Measurements from ENCODE around the gene NUDT2.

Gene NUDT2

GRCh38 chr9:34338665-34339385, 9.5 kb downstream of the NUDT2 start:
- Histone ChIP-seq H3K4me2 (ENCODE audit: low read length) (no peak overlapping the region), H3K4me3 (ENCODE audit: low read depth, low read length) (no peak overlapping the region), H3K9ac (no peak overlapping the region), H3K9me3 (ENCODE audit: control insufficient read depth, low read length) (no peaks in the 10 kb centered on the region), H3K27ac (no peak overlapping the region), H3K36me3 (ENCODE audit: control insufficient read depth, insufficient read depth, low read length) (no peaks in the 10 kb centered on the region), H2AFZ (no peak overlapping the region), H3K4me1 (no peaks in the 10 kb centered on the region), H3K79me2 (no peaks in the 10 kb centered on the region), H3K27me3 (ENCODE audit: control insufficient read depth, insufficient read depth, low read length) (no peaks in the 10 kb centered on the region)
- TF ChIP-seq, protein P1, sequence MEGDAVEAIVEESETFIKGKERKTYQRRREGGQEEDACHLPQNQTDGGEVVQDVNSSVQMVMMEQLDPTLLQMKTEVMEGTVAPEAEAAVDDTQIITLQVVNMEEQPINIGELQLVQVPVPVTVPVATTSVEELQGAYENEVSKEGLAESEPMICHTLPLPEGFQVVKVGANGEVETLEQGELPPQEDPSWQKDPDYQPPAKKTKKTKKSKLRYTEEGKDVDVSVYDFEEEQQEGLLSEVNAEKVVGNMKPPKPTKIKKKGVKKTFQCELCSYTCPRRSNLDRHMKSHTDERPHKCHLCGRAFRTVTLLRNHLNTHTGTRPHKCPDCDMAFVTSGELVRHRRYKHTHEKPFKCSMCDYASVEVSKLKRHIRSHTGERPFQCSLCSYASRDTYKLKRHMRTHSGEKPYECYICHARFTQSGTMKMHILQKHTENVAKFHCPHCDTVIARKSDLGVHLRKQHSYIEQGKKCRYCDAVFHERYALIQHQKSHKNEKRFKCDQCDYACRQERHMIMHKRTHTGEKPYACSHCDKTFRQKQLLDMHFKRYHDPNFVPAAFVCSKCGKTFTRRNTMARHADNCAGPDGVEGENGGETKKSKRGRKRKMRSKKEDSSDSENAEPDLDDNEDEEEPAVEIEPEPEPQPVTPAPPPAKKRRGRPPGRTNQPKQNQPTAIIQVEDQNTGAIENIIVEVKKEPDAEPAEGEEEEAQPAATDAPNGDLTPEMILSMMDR (IDR thresholded peaks at IDR 0.05) = no peak

- Histone ChIP-seq H3K9ac (no peak overlapping the region), H3K4me2 (ENCODE audit: low read length) (no peak overlapping the region), H3K79me2 (no peaks in the 10 kb centered on the region), H3K36me3 (ENCODE audit: control insufficient read depth, insufficient read depth, low read length) (no peaks in the 10 kb centered on the region), H3K9me3 (ENCODE audit: control insufficient read depth, low read length) (no peaks in the 10 kb centered on the region), H3K27me3 (ENCODE audit: control insufficient read depth, insufficient read depth, low read length) (no peaks in the 10 kb centered on the region), H3K4me1 (no peaks in the 10 kb centered on the region), H3K27ac (no peak overlapping the region), H2AFZ (no peak overlapping the region), H3K4me3 (ENCODE audit: low read depth, low read length) (no peak overlapping the region)
- TF ChIP-seq, protein P1 (IDR thresholded peaks at IDR 0.05) = no peak
Measured at GRCh38 chr9:34341659-34342295, 12.4 kb downstream of the NUDT2 start.

GRCh38 chr9:34343090-34343489, 13.7 kb downstream of the NUDT2 start:
- Histone ChIP-seq H3K4me1 (no peaks in the 10 kb centered on the region), H3K27ac (no peak overlapping the region)

GRCh38 chr9:34343605-34344004, 14.2 kb downstream of the NUDT2 start:
- TF ChIP-seq, protein P1 (IDR thresholded peaks at IDR 0.05) = no peak
- H3K4me3 ChIP-seq (ENCODE audit: low read depth, low read length) = no peak overlapping the region
- no peaks in the 10 kb centered on the region for H3K9me3 ChIP-seq (ENCODE audit: control insufficient read depth, low read length)
- H3K36me3 ChIP-seq (ENCODE audit: control insufficient read depth, insufficient read depth, low read length) = no peaks in the 10 kb centered on the region
- H3K27me3 ChIP-seq (ENCODE audit: control insufficient read depth, insufficient read depth, low read length) = no peaks in the 10 kb centered on the region
- H3K4me1 ChIP-seq = no peaks in the 10 kb centered on the region
- no peaks in the 10 kb centered on the region for H3K79me2 ChIP-seq
- H3K4me2 ChIP-seq (ENCODE audit: low read length) = no peak overlapping the region
- no peak overlapping the region for H3K9ac ChIP-seq
- no peak overlapping the region for H2AFZ ChIP-seq
- no peak overlapping the region for H3K27ac ChIP-seq

More at GRCh38 chr9:34343090-34343489, 13.7 kb downstream of the NUDT2 start:
- Histone ChIP-seq H2AFZ (no peak overlapping the region), H3K4me3 (ENCODE audit: low read depth, low read length) (no peak overlapping the region), H3K79me2 (no peaks in the 10 kb centered on the region), H3K27me3 (ENCODE audit: control insufficient read depth, insufficient read depth, low read length) (no peaks in the 10 kb centered on the region), H3K9me3 (ENCODE audit: control insufficient read depth, low read length) (no peaks in the 10 kb centered on the region), H3K9ac (no peak overlapping the region), H3K36me3 (ENCODE audit: control insufficient read depth, insufficient read depth, low read length) (no peaks in the 10 kb centered on the region), H3K4me2 (ENCODE audit: low read length) (no peak overlapping the region)
- TF ChIP-seq, protein P1 (IDR thresholded peaks at IDR 0.05) = no peak

All from parathyroid adenoma (tissue), 2 donors.